OCI-LY3 (cell line): ENCODE measurements around the gene NTNG2.

Experiments used
- EZH2phosphoT487 ChIP-seq: fragments of 200-600 bp; shearing (Covaris generic); IDR thresholded peaks from 2 replicates; pipeline ENCODE4 v1.6.1; 2018; ENCODE audit warnings: antibody characterized with exemption, mixed run types, low read depth
- TF ChIP-seq, protein P1 (sequence below): fragments of 200-600, 300-600 bp; sonication (generic); IDR thresholded peaks from 2 replicates; pipeline ENCODE4 v1.5.1; 2014; ENCODE audit warnings: antibody characterized with exemption, low read length, low read depth

GRCh38 chr9:132164604-132165362, 2.9 kb downstream of the NTNG2 start:
- TF ChIP-seq, protein P1, sequence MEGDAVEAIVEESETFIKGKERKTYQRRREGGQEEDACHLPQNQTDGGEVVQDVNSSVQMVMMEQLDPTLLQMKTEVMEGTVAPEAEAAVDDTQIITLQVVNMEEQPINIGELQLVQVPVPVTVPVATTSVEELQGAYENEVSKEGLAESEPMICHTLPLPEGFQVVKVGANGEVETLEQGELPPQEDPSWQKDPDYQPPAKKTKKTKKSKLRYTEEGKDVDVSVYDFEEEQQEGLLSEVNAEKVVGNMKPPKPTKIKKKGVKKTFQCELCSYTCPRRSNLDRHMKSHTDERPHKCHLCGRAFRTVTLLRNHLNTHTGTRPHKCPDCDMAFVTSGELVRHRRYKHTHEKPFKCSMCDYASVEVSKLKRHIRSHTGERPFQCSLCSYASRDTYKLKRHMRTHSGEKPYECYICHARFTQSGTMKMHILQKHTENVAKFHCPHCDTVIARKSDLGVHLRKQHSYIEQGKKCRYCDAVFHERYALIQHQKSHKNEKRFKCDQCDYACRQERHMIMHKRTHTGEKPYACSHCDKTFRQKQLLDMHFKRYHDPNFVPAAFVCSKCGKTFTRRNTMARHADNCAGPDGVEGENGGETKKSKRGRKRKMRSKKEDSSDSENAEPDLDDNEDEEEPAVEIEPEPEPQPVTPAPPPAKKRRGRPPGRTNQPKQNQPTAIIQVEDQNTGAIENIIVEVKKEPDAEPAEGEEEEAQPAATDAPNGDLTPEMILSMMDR, result no peak
- TF ChIP-seq EZH2phosphoT487, result no peak
